ENCODE results near the gene SMYD3.

- TF ChIP-seq, protein P1, sequence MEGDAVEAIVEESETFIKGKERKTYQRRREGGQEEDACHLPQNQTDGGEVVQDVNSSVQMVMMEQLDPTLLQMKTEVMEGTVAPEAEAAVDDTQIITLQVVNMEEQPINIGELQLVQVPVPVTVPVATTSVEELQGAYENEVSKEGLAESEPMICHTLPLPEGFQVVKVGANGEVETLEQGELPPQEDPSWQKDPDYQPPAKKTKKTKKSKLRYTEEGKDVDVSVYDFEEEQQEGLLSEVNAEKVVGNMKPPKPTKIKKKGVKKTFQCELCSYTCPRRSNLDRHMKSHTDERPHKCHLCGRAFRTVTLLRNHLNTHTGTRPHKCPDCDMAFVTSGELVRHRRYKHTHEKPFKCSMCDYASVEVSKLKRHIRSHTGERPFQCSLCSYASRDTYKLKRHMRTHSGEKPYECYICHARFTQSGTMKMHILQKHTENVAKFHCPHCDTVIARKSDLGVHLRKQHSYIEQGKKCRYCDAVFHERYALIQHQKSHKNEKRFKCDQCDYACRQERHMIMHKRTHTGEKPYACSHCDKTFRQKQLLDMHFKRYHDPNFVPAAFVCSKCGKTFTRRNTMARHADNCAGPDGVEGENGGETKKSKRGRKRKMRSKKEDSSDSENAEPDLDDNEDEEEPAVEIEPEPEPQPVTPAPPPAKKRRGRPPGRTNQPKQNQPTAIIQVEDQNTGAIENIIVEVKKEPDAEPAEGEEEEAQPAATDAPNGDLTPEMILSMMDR (IDR thresholded peaks at IDR 0.05; ENCODE audit: poor library complexity) = no peak
- TF ChIP-seq EZH2phosphoT487 (IDR thresholded peaks at IDR 0.05; ENCODE audit: low read depth, severe bottlenecking, unreplicated experiment) (no peak), EZH2 (IDR thresholded peaks at IDR 0.05; ENCODE audit: borderline replicate concordance) (no peak)
These were observed 72.7 kb downstream of the SMYD3 start for GRCh38 chr1:246434335-246434734.

All from hepatocyte (in vitro differentiated cells).